Progenitor cell of endocrine pancreas (in vitro differentiated cells): ENCODE data around the gene ANKRD33B. TPM values are rescaled to one million over a fixed set of nuclear protein-coding genes. Genes with fewer than 3 reads are reported as not detected.

Experiments
- DNase-seq: peaks from one replicate; pipeline ENCODE4 v3.0.0; 2021; ENCODE audit warnings: low spot score; ENCODE audit not compliant: unreplicated experiment
- H3K27ac Mint-ChIP-seq: 2 replicates; pipeline ENCODE4 v1.8.0; 2021; ENCODE audit warnings: mild to moderate bottlenecking, moderate library complexity, mixed read lengths
- H3K27me3 Mint-ChIP-seq: 2 replicates; pipeline ENCODE4 v1.8.0; 2021; ENCODE audit warnings: mixed read lengths
- H3K36me3 Mint-ChIP-seq: 2 replicates; pipeline ENCODE4 v1.8.0; 2022; ENCODE audit warnings: mixed read lengths; ENCODE audit not compliant: insufficient read depth
- H3K4me1 Mint-ChIP-seq: 2 replicates; pipeline ENCODE4 v1.8.0; 2021; ENCODE audit warnings: low read depth, mixed read lengths
- H3K4me3 Mint-ChIP-seq: 2 replicates; pipeline ENCODE4 v1.8.0; 2021; ENCODE audit warnings: low read depth, mild to moderate bottlenecking, moderate library complexity, mixed read lengths
- H3K9me3 Mint-ChIP-seq: 2 replicates; pipeline ENCODE4 v1.8.0; 2021; ENCODE audit warnings: low read depth, mixed read lengths
- total RNA-seq: library from RNA; stranded (reverse); gene quantifications from 2 replicates; pipeline ENCODE4 v1.2.1, GENCODE V29; 2021
- TF ChIP-seq, protein P1 (sequence below): fragments of 200-600 bp; sonication (generic); IDR thresholded peaks from one replicate; pipeline ENCODE4 v1.5.0; 2021; ENCODE audit warnings: antibody characterized with exemption, mild to moderate bottlenecking; ENCODE audit not compliant: unreplicated experiment

ANKRD33B gene
- total RNA-seq, 1 donor from 2014 or later: 2.1 TPM

DNA sequence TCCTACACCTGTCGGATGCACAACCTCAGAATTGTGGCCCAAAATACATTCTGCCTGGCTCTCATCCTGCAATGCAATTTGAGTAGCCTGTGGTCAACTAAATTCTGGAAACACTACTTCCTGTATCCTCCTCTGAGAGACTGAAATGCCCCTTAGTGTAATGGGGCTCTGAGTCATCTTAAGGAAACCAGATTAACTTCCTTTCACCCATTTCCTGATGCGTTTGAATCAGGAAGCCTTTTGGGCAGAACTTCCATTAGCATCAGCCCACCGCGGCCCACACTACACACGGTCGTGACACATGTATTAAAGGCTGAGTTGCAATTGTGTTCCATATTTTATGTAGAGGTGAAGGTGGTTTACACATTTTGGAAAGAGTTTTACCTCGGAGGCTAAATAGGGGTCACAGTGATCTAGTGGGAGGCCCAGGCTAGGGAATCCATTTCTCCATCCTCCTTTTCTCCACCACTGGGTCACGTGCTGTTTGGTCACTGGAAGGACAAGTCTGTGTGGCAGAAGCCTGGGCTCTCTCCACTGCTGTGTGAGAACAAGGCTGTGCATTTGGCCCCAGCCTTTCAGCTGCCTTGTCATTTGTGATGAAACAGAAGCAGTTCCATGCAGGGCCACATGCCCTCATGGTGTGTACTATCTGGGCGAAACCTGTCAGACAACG is 141.2 kb downstream of the ANKRD33B start:
- Mint-ChIP-seq H3K27ac (no peak overlapping the region), H3K4me1 (no peaks in the 10 kb centered on the region), H3K36me3 (peaks cover 3% of the 10 kb centered on the region), H3K9me3 (no peaks in the 10 kb centered on the region), H3K4me3 (no peak overlapping the region), H3K27me3 (no peaks in the 10 kb centered on the region)
- no peak for DNase-seq
- TF ChIP-seq, protein P1, sequence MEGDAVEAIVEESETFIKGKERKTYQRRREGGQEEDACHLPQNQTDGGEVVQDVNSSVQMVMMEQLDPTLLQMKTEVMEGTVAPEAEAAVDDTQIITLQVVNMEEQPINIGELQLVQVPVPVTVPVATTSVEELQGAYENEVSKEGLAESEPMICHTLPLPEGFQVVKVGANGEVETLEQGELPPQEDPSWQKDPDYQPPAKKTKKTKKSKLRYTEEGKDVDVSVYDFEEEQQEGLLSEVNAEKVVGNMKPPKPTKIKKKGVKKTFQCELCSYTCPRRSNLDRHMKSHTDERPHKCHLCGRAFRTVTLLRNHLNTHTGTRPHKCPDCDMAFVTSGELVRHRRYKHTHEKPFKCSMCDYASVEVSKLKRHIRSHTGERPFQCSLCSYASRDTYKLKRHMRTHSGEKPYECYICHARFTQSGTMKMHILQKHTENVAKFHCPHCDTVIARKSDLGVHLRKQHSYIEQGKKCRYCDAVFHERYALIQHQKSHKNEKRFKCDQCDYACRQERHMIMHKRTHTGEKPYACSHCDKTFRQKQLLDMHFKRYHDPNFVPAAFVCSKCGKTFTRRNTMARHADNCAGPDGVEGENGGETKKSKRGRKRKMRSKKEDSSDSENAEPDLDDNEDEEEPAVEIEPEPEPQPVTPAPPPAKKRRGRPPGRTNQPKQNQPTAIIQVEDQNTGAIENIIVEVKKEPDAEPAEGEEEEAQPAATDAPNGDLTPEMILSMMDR: no peak

DNA sequence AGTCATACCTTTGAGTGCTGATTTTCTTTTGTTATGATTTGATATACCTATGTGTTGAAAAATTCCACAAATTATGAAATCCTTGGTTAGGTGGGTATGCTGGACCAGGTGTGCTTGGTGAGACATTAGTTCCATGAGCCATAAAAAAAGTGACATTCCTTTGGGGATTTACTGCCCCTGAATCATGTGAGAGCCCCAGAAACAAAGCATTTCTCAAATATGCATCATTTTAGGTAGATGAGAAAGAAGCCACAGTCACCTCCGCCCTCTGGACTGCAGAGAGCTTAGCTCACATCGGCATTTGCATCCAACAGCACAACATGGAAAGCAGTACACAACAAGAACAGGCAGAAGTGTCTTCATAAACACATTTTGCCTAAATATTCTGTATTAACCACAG is 141.9 kb downstream of the ANKRD33B start:
- no peaks in the 10 kb centered on the region for H3K9me3 Mint-ChIP-seq
- H3K27me3 Mint-ChIP-seq: no peaks in the 10 kb centered on the region
- H3K27ac Mint-ChIP-seq: no peak overlapping the region
- peaks cover 4% of the 10 kb centered on the region for H3K36me3 Mint-ChIP-seq
- no peak overlapping the region for H3K4me3 Mint-ChIP-seq
- DNase-seq: no peak
- H3K4me1 Mint-ChIP-seq: no peaks in the 10 kb centered on the region
- TF ChIP-seq, protein P1: no peak

- TF ChIP-seq, protein P1: no peak
- no peak overlapping the region for H3K27ac Mint-ChIP-seq
- no peak for DNase-seq
- peaks cover 6% of the 10 kb centered on the region for H3K36me3 Mint-ChIP-seq
- no peaks in the 10 kb centered on the region for H3K27me3 Mint-ChIP-seq
- H3K4me3 Mint-ChIP-seq: no peak overlapping the region
- no peaks in the 10 kb centered on the region for H3K4me1 Mint-ChIP-seq
- no peaks in the 10 kb centered on the region for H3K9me3 Mint-ChIP-seq
These were observed 142.5 kb downstream of the ANKRD33B start for GRCh38 chr5:10706326-10706725.

Other genes starting within 250 kb of the ANKRD33B start
- gene MARCHF6, start 210.4 kb upstream of the ANKRD33B start, total RNA-seq: 230 and 239 TPM in 2 replicates
- 0.43 TPM in 1 of 2 replicates, not detected in the other for gene ROPN1L, start 122.2 kb upstream of the ANKRD33B start, total RNA-seq
- gene DAP, start 197.2 kb downstream of the ANKRD33B start, total RNA-seq: 91.1 and 91.4 TPM in 2 replicates